Measurements from ENCODE around the gene RGS3. TPM values are rescaled to one million over a fixed set of nuclear protein-coding genes. Genes with fewer than 3 reads are reported as not detected.

Gene RGS3
- polyA plus RNA-seq, 3 donors, result 20.8 to 77.2 (median 56.6) TPM

- H3K27ac ChIP-seq (ENCODE audit: low read depth, low read length), result no peak overlapping the region
- WGBS, 3 donors, result 86 to 95% (median 94%) methylated on average over 6 of the region's 6 CpGs
Measured at GRCh38 chr9:113612828-113613227, 149.3 kb downstream of the RGS3 start.

GRCh38 chr9:113613815-113614413, 150.4 kb downstream of the RGS3 start:
- 82 to 95% (median 87%) methylated on average over 6 of the region's 6 CpGs for WGBS, 3 donors
- H3K27ac ChIP-seq (ENCODE audit: low read depth, low read length), result no peak overlapping the region

GRCh38 chr9:113614843-113615648, 151.5 kb downstream of the RGS3 start:
- 33 to 50% (median 39%) methylated on average over 14 of the region's 14 CpGs for WGBS, 3 donors
- H3K27ac ChIP-seq (ENCODE audit: low read depth, low read length), result peak overlapping the region; percentile 31

GRCh38 chr9:113616116-113616515, 152.6 kb downstream of the RGS3 start:
- WGBS, 3 donors, result 44 to 55% (median 45%) methylated on average over 14 of the region's 14 CpGs
- H3K27ac ChIP-seq (ENCODE audit: low read depth, low read length), result no peak overlapping the region

- WGBS, 3 donors, result 71 to 84% (median 77%) methylated on average over 16 of the region's 16 CpGs
Measured at GRCh38 chr9:113616621-113617496, 153.3 kb downstream of the RGS3 start.

GRCh38 chr9:113617550-113617949, 154.0 kb downstream of the RGS3 start:
- 84 to 91% (median 86%) methylated on average over 6 of the region's 6 CpGs for WGBS, 3 donors
- no peak overlapping the region for H3K27ac ChIP-seq (ENCODE audit: low read depth, low read length)

More at GRCh38 chr9:113616621-113617496, 153.3 kb downstream of the RGS3 start:
- no peak overlapping the region for H3K27ac ChIP-seq (ENCODE audit: low read depth, low read length)

GRCh38 chr9:113618836-113619490, 155.4 kb downstream of the RGS3 start:
- H3K27ac ChIP-seq (ENCODE audit: low read depth, low read length), result no peak overlapping the region
- WGBS, 3 donors, result 75 to 79% (median 76%) methylated on average over 7 of the region's 7 CpGs

- no peak overlapping the region for H3K27ac ChIP-seq (ENCODE audit: low read depth, low read length)
- 46 to 54% (median 52%) methylated on average over 12 of the region's 12 CpGs for WGBS, 3 donors
Measured at GRCh38 chr9:113619491-113620376, 156.2 kb downstream of the RGS3 start.

- 28 to 39% (median 38%) methylated on average over 16 of the region's 16 CpGs for WGBS, 3 donors
- peak overlapping the region; percentile 71 for H3K27ac ChIP-seq (ENCODE audit: low read depth, low read length)
Measured at GRCh38 chr9:113620377-113621161, 157.0 kb downstream of the RGS3 start.

- WGBS, 3 donors, result 33 to 56% (median 44%) methylated on average over 14 of the region's 14 CpGs
- peak overlapping the region; percentile 71 for H3K27ac ChIP-seq (ENCODE audit: low read depth, low read length)
Measured at GRCh38 chr9:113621309-113621791, 157.8 kb downstream of the RGS3 start.

GRCh38 chr9:113621980-113622379, 158.5 kb downstream of the RGS3 start:
- H3K27ac ChIP-seq (ENCODE audit: low read depth, low read length), result no peak overlapping the region
- 56 to 90% (median 60%) methylated on average over 2 of the region's 2 CpGs for WGBS, 3 donors

- WGBS, 3 donors, result 61 to 74% (median 69%) methylated on average over 8 of the region's 8 CpGs
- H3K27ac ChIP-seq (ENCODE audit: low read depth, low read length), result no peak overlapping the region
Measured at GRCh38 chr9:113622600-113623400, 159.3 kb downstream of the RGS3 start.

GRCh38 chr9:113623851-113624485, 160.4 kb downstream of the RGS3 start:
- WGBS, 3 donors, result 88 to 96% (median 96%) methylated on average over 9 of the region's 9 CpGs
- no peak overlapping the region for H3K27ac ChIP-seq (ENCODE audit: low read depth, low read length)

- WGBS, 3 donors, result 70 to 76% (median 75%) methylated on average over 8 to 9 of the region's 9 CpGs
- no peak overlapping the region for H3K27ac ChIP-seq (ENCODE audit: low read depth, low read length)
Measured at GRCh38 chr9:113624721-113625120, 161.2 kb downstream of the RGS3 start.

- WGBS, 3 donors, result 92 to 97% (median 95%) methylated on average over 8 of the region's 8 CpGs
- H3K27ac ChIP-seq (ENCODE audit: low read depth, low read length), result no peak overlapping the region
Measured at GRCh38 chr9:113625486-113625885, 162.0 kb downstream of the RGS3 start.
